Epidermal melanocyte (primary cell): ENCODE data around the gene KCNMB2.
"Not testable (repeated sequence)": the region's sequence is repeated elsewhere in the genome, so short reads cannot be mapped to it uniquely, and the experiment has no call there.

Experiments used
- DNase-seq: peaks from one replicate; pipeline ENCODE4 v3.0.0; 2011; ENCODE audit warnings: low spot score; ENCODE audit not compliant: insufficient read length

Gene KCNMB2

DNA sequence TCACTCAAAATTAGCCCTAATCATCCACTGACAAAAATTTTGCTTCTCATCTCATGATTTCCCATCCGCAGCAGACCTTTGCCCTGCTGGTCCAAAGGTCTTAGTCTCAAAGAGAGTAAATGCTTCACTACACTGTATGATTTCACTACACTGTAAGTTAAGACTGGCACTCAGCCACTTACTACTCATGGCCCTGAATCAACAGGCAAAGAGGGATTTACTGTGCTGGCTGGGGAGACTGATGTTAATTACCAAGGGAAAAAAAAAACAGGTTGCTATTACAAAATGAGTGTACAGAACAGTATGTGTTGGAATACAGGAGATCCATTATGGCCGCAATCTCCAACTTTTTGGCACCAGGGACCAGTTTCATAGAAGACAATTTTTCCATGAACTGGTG is 320.6 kb downstream of the KCNMB2 start:
- DNase-seq = no peak

DNA sequence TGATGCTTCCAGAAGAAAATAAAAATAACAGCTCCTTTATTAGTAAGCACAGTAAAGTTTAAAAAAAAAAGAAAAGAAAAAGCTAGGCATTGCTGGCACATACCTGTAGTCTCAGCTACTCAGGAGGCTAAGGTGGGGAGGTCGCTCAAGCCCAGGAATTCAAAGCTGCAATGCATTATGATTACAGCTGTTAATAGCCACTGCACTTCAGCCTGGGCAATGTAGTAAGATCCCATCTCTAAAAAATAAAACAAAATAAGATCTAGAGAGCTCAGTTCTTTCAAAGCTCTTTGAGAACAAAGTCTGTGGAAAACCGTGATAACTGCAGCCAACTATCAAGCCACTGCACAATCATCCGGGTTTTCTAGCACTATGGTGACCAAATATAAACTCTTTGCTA is 323.1 kb downstream of the KCNMB2 start:
- no peak for DNase-seq

DNA sequence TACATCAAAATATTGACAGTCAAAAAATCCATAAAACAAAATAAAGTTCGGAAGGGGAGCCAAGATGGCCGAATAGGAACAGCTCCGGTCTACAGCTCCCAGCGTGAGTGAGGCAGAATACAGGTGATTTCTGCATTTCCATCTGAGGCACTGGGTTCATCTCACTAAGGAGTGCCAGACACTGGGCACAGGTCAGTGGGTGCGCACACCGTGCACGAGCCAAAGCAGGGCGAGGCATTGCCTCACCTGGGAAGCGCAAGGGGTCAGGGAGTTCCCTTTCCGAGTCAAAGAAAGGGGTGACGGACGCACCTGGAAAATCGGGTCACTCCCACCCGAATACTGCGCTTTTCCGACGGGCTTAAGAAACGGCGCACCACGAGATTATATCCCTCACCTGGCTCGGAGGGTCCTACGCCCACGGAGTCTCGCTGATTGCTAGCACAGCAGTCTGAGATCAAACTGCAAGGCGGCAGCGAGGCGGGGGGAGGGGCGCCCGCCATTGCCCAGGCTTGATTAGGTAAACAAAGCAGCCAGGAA is 323.7 kb downstream of the KCNMB2 start:
- not testable (repeated sequence) for DNase-seq

DNA sequence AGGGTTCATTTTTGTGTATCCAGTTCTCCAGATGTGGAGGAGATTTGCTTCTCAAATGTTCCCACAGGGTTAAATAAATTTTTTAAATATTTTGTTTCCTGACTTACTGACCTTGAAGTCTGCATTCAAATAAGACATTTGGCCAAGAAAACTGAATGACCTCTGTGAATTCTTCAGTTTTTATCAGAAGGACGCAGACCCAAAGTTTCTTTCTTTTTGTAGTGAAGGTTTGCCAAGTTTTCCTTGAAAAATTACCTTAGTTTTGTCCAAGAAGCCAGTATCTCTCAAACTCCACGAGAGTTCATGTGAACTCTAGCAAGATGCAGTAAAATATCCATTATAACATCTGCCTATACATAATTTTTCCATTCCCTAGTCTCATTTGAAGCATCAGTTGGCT is 332.4 kb downstream of the KCNMB2 start:
- DNase-seq = no peak

DNA sequence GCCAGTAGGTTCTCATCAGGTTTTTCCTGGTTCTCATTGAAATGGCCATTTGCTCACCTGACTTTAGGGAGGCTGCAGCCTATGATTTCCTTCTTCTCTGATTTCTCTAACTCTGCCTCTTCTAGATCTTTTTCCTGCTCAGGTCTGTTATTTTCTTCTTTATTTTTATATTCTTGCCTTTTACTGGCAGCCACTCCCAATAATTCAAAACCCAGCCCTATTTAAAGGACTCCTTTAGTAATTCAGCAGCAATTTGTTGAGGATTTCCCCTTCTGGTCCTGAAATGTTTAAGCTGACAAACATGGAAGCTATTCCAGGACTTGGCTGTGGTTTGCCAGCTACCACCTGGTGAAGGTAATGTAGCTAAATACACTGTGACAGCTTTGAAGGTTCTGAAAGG is 333.8 kb downstream of the KCNMB2 start:
- no peak for DNase-seq

DNA sequence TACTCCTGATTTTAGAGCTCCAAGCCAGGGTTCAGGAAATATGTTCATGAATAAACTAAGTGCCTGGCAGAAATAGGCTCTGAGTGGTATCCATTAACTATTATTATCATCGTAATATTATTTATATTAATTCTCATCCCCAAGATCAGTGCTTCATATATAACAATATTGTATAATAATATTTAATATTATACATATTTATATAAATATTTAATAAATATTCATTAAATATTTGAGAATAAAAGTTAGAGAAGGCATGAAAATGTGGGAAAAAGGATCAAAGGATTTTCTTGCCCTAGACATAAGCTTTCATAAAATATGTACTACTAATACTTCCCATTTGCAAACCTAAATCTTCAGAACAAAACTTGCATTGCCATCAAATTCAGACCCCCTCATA is 338.9 kb downstream of the KCNMB2 start:
- DNase-seq = no peak

DNA sequence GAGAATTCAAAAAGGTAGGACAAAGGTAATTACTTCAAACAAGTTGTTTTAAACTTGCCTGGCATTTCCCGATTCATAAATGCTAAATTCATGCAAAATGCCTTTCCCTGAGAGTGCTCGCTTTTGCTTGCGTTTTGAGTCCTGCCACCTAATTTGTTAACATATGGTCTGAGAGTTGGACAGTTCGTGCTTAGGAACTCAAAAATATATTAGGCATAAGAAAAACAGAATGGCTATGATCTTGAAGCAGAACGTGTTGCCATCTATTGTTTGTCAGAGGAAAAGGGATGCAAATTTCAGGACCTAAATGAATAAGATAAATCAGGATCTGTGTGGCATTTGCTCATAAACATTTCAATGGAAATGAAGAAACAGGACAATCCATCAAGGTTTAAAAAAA is 339.6 kb downstream of the KCNMB2 start:
- no peak for DNase-seq

DNA sequence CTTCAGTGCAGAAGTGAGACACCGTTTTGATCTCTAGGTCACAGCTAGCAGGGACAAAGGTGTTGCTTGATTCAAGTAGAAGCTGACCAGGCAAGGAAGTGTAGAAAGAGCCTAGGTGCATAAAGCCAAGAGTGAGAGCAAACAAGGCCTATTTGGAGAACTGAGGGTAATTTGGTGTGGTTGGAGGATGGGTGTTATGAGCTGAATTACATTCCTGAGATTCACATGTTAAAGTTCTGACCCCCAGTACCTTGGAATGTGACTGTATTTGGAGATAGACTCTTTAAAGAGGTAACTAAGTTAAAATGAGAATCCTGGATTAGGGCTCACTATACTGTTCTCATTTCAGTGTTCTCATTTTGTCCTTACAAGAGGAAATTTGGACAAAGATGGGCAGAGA is 344.0 kb downstream of the KCNMB2 start:
- DNase-seq = no peak
